ENCODE measurements around the gene ELOVL2.

DNA sequence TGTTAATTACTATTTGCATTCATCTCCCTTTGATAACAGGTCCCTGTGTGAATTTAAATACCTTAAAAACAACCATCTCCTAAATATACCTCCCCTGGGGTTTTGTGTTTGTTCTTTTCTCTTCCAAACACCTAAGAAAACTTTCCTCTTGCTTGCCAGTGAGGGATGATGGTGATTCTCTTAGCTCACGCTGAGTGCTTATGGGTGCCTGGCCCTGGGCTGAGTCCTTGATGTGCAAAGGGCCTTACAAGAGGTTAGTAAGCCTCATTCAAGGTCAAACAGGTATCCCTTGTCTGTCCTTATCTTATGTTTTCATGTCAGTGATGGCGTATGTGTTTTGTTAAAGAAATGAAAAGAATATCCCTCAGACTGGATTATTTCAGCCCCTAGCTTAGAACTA is 81.0 kb downstream of the ELOVL2 start:
- TF ChIP-seq, protein P1, sequence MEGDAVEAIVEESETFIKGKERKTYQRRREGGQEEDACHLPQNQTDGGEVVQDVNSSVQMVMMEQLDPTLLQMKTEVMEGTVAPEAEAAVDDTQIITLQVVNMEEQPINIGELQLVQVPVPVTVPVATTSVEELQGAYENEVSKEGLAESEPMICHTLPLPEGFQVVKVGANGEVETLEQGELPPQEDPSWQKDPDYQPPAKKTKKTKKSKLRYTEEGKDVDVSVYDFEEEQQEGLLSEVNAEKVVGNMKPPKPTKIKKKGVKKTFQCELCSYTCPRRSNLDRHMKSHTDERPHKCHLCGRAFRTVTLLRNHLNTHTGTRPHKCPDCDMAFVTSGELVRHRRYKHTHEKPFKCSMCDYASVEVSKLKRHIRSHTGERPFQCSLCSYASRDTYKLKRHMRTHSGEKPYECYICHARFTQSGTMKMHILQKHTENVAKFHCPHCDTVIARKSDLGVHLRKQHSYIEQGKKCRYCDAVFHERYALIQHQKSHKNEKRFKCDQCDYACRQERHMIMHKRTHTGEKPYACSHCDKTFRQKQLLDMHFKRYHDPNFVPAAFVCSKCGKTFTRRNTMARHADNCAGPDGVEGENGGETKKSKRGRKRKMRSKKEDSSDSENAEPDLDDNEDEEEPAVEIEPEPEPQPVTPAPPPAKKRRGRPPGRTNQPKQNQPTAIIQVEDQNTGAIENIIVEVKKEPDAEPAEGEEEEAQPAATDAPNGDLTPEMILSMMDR (IDR thresholded peaks at IDR 0.05; ENCODE audit: poor library complexity): no peak
- no peak for TF ChIP-seq EZH2 (IDR thresholded peaks at IDR 0.05; ENCODE audit: borderline replicate concordance)
- no peak for TF ChIP-seq EZH2phosphoT487 (IDR thresholded peaks at IDR 0.05; ENCODE audit: low read depth, severe bottlenecking, unreplicated experiment)

Data from hepatocyte (in vitro differentiated cells).